Measurements from ENCODE around the gene CEP250.

DNA sequence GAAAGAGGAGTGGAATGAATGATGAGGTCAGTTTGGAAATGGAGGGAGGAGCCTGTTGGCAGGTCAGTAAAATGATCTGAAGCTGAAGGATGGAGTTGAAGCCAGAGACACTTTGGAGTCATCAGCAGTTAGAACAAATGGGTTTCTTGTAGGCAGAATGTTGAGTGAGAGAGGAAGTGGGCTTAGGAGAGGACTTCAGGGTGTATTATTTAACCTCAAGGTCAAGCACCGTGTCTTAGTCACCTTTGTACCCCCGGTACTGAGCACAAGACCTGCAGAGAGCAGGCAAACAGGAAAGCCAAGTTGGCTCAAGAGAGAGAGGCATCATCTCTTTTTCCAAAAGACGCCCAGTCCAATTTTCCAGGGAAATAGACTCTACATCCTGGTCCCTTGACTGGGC lies 50.8 kb downstream of the CEP250 start:
- TF ChIP-seq, protein P1, sequence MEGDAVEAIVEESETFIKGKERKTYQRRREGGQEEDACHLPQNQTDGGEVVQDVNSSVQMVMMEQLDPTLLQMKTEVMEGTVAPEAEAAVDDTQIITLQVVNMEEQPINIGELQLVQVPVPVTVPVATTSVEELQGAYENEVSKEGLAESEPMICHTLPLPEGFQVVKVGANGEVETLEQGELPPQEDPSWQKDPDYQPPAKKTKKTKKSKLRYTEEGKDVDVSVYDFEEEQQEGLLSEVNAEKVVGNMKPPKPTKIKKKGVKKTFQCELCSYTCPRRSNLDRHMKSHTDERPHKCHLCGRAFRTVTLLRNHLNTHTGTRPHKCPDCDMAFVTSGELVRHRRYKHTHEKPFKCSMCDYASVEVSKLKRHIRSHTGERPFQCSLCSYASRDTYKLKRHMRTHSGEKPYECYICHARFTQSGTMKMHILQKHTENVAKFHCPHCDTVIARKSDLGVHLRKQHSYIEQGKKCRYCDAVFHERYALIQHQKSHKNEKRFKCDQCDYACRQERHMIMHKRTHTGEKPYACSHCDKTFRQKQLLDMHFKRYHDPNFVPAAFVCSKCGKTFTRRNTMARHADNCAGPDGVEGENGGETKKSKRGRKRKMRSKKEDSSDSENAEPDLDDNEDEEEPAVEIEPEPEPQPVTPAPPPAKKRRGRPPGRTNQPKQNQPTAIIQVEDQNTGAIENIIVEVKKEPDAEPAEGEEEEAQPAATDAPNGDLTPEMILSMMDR (IDR thresholded peaks at IDR 0.05) = no peak
- TF ChIP-seq EZH2phosphoT487 (IDR thresholded peaks at IDR 0.05) (no peak), EZH2 (IDR thresholded peaks at IDR 0.05) (no peak)

Data from neural progenitor cell (in vitro differentiated cells).